ENCODE results near the gene CAPS2.

The CAPS2 gene

DNA sequence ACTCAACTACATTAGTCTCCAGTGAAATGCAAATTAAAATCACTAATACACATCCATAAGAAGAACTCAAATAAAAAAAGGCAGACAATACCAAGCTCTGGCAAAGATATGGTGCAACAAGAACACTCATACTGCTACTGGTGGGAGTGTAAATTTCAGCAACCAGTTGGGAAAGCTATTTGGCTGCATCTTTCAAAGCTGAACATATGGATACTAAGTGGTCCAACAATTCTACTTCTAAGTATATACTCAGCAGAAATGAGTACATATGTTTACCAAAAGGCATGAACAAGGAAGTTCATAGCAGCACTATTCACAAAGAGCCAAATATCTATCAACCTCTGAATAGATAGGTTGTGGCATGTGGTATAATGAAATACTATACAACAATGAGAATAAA, 27.3 kb downstream of the CAPS2 start:
- DNase-seq, result no peak

DNA sequence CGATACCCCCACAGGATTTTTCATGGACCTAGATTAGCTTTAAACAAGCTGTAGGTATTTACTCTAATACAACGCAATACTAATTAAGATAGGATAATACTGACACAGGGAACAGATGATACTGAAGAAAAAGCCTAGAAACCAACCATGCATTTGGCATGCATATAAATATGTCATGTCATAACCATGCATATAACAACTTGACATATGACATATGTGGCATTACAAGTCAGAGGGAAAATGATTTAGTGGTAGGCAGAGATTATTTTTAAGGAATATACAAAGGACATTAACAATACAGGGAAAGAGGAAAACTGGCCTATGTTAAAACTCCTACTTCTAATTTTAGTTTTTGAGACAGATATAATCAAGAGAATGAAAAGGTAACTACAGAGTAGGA, 27.9 kb downstream of the CAPS2 start:
- no peak for DNase-seq

DNA sequence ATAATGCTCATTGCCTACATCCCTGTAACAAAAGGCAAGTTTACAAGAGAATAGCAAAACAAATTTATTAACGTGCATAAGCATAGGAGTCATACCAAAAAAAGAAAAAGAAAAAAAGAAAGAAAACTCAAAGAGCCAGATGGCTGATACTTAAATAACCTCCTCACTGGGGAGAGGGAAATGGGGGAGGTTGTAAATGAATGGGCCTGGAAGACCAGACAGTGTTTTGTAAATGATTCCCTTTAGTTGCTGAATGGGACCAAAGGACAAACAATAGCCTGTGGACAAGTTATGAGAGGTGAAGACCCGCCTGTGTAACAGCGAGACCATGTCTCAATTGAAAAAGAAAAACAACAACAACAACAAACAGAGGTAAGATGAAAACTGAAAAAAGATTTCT, 35.3 kb downstream of the CAPS2 start:
- DNase-seq, result no peak

DNA sequence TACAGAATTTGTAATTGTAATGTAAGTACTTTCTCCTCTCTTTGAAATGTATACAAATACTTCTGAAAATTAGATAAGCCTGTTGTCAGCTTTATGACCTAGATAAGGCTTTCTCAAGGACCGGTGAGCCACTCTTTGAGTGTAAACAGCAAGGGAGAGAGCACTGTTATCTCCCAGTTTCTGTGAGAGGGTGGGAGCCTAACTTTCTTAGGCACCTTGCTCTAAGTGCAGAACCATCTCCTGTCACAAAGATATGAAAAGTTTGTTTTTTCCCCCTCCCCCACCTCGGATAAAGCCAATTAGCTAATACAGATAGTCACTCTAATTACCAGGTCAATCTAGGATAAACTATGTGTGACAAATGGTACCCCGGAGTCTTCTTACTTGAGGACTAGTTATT, 35.8 kb downstream of the CAPS2 start:
- no peak for DNase-seq

DNA sequence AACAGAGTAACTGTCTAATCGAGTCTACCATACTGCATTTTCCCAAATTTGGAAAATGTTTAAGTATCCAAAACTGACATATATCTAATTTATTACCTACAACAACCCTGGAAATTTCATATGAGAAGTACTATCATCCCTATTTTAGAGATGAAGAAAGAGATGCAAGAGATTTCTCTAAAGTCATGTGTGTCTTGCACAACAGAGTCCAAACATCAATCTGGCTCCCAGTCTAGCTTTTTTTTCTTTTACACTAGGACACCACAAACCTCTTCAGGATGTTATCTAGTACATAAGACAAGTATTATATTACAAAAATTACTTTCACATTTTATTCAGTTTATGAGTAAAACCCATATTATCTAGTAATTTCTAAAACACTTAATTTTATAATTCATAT, 39.1 kb downstream of the CAPS2 start:
- DNase-seq, result no peak

DNA sequence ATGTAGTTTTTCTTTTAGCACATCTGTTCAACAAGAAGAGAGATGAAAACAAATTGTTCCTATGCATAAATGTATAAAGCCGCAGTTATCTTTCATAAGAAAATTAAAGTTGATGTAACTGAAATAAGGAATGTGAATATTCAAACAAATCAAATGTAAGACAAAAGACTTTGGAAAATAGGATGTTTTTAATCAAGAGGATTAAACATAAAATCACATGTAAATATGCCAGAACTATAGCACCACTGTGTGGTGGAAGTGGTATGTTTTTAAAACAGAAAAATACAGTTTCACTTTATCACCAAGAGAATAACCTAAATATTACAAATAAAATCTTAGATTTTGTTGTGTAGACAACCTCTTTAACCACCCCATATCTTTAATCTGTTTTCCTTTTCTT, 40.4 kb downstream of the CAPS2 start:
- no peak for DNase-seq

DNA sequence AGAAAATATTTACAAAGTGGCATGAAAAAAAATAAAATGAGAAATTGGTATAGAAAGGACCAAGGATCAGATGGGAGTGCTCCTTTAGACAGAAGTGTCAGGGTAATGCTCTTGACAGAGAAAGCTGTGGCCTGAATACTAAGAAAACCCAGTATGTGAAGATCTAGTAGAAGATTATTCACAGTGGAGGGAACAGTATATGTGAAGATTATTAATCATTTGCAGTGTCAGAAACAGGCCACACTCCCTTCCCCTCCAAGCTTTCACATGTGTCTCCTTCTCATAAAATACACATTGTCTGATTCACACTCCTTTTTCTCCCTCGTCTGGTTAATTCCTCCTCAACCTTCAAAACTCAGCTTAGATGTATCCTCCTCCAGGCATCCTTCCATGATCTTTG, 41.3 kb downstream of the CAPS2 start:
- DNase-seq, result no peak

DNA sequence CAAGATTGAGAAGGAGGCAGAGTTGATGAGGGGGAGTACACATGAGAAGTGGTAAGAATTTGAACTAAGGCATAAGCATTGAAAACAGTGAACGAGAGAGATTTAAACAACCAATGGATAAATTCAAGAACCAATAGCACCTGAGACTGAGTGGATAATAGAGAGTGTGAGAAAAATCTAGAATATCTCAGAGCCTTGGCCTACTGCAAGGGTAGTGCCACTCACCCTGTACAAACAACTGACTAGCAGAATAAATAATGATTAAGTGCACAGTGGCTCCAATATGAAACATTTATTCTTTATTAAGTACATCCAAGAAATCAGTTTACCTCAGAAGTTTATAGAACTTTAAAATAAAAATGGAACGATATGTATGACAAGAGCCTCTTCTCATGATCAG, 54.4 kb downstream of the CAPS2 start:
- DNase-seq, result no peak

DNA sequence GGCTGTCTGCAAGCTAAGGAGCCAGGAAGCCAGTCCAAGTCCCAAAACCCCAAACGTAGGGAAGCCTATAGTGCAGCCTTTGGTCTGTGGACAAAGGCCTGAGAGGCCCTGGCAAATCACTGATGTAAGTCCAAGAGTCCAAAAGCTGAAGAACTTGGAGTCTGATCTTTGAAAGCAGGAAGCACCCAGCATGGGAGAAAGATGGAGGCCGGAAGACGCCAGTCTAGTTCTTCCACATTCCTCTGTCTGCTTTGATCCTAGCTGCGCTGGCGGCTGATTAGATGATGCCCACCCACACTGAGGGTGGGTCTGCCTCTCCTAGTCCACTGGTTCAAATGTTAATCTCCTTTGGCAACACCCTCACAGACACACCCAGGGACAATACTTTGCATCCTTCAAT, 58.5 kb downstream of the CAPS2 start:
- DNase-seq, result no peak

DNA sequence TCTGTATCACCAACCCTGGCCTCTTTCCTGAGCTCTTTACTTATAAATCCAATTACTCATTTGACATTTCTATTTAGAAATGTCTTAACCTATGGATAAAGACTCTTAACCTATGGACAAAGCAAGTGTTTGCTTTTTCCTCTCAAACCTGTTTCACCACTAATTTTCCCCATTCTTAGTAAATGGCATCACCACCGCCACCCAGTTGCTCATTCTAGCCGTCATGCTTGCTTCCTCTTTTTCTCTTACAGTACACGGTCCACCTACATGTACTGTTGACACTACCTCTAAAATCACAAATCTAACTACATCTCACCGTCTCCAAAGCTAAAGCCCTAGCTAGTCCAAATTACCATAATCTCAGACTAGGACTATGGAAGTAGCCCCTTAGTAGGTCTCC, 60.0 kb downstream of the CAPS2 start:
- DNase-seq, result no peak

DNA sequence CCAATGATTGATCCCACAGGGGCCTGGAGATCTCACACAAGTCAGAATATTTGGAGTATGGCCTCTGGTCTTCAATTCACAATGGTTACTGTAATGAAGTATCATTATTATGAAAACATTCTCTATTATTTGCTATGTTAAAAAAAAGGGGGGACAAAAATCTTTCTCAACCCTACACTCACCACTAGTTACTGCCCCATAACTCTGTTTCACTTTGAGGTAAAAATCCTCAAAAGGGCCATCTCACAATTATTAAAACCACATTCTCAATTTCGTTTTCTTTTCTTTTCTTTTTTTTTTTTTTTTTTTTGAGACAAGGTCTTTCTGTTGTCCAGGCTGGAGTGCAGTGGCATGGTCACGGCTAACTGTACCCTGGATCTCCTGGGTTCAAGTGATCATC, 60.9 kb downstream of the CAPS2 start:
- no peak for DNase-seq

DNA sequence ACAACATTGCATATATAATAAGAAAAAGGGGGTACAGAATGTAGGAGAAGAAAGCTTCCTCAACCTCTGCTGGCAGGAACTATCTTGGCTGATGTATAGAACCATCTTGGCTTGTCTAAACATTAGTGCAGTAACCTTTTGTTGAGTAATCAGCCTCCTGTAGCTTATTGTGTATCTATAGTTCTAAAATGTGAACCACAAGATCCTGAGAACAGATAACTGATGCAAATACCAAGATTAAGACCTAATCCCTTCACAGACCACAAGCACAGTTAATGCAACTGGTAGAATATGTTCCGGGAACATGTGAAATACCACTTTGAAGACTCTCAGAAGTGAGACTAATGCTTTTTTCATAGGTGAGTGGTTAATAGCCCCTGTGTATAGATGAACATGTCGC, 69.8 kb downstream of the CAPS2 start:
- DNase-seq, result no peak

DNA sequence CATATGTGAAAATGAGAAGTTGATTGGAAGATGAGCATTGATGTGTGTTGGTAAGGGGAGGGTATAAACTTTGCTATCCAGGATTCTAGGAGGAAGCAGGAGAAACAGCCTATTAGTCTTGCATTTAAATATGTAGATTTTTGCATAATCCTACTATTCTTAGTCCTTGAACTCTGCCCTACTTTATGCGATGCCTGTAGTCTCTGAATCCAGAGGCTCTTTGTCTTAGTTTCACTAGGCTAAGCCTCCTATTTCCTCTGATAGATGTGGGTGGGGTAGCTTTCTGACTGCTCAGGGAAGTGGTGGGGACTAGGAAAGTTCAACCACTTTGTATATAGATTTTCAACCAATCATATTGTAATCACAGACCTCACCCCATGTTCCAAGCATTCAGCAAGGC, 71.0 kb downstream of the CAPS2 start:
- DNase-seq, result no peak

DNA sequence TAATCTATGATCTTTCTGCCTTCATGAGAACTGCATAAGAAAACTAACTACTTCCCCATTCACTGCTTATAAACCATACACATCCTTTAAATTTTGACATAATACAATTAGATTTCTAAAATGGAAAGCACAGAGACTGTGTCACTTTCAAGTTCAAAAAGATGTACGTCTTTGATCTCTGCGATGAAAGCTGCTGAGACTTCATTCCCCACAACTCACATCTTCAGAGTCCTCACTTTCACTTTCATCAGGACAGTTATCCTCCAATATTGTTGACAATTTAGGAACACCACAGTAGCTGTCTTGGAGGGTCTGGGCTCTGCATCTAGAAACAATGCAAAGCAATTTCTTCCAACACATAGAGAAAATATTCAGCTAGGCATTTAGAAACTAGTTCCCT, 72.6 kb downstream of the CAPS2 start:
- DNase-seq, result no peak

DNA sequence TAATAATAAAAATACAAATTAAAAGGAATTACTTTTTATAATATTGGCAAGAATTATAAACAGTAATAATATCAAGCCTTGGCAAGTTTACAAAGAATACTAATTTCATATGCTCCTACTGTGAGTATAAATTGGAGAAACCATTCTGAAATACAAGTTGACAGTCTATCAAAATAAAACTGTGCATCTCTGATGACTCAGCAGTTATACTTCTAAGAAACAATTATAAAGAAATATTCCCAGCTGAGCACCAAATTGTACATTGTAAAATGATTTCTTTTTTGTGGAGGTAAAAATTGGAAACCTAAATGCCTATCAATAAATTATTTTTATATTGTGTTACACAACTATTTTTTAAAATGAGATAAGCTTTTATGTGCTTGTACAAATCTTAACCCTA, 85.0 kb downstream of the CAPS2 start:
- DNase-seq, result no peak

DNA sequence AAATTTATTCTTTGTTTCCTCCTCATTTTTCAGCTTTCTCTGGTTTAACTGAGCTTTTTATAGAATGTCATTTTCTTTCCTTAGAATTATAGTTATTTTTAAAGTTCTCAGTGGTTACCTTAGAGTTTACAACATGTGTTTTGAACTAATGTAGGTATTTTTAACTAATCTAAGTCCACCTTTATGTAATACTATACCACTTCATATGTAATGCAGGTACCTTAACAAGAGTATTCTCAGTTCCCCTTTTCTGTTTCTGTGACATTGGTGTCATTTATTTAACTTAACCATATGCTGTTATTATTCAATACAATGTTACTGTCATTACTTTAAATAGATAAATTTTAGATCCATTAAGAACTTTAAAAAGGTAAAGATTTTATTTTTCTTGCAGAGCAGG, 90.1 kb downstream of the CAPS2 start:
- DNase-seq, result no peak

DNA sequence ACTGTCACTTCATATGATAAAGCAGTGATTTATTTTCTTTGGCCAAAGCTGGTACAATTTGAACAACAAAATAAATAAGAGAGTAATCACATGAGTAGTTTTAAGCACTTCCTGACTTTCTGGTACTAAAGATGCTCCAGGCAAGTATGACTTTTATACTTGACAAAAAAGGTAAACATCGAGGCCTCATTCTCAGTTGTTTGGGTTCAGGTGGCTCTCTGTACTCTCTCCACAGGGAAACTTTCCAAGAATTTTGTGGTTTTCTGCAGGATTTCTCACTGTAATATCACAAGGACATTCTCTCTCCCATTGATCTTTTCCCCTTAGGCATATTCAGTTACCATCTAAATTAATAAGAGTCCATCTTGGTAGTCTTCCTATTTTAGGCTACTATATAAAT, 93.9 kb downstream of the CAPS2 start:
- no peak for DNase-seq

DNA sequence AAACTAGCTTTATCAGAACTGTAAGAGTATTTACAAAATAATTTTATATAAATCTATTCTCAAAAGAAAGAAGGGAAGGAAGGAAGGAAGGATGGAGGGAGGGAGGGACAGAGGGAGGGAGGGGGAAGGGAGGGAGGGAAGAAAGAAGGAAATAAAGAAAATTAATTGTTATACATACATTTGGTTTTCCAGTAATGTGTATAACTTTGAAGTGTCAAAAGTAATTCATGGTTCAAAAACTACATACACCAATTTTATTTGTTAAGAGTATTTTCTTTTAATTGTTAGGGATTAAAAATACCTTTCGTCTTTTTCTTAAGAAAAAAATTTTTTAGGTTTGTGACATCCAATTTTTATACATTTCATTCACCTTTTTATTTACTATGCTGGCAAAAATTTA, 103.0 kb downstream of the CAPS2 start:
- DNase-seq, result no peak
